Spleen (tissue), 11 donors: Measurements from ENCODE around the gene CDH13. TPM values are rescaled to one million over a fixed set of nuclear protein-coding genes. Genes with fewer than 3 reads are reported as not detected.

Source experiments
- DNase-seq: peaks from one replicate; pipeline ENCODE4 v3.0.0-alpha.2; 2020
- H3K27ac ChIP-seq, 8 donors: fragments of 200-600 bp; sonication (generic) in 7 of 8; 1 replicate in 4 of 8; 2 replicates in 4 of 8; pipeline versions ENCODE4 v1.5.0 to v1.8.0; 2016 to 2021; ENCODE audit warnings: inconsistent platforms in 4 of 8, mild to moderate bottlenecking in 4 of 8, moderate library complexity in 1 of 8
- H3K27me3 ChIP-seq, 7 donors: fragments of 200-600 bp; sonication (generic) in 6 of 7; replicated peaks in 1 of 7; 1 replicate in 4 of 7; 2 replicates in 3 of 7; pipeline versions ENCODE4 v1.5.0 to v1.8.0; 2016 to 2021; ENCODE audit warnings: inconsistent platforms in 3 of 7, mild to moderate bottlenecking in 1 of 7
- H3K36me3 ChIP-seq, 6 donors: fragments of 200-600 bp; sonication (generic) in 5 of 6; 1 replicate in 4 of 6; 2 replicates in 2 of 6; pipeline versions ENCODE4 v1.5.0 to v1.8.0; 2016 to 2021; ENCODE audit warnings: inconsistent platforms in 2 of 6
- H3K4me1 ChIP-seq, 6 donors: fragments of 200-600 bp; sonication (generic) in 5 of 6; 1 replicate in 3 of 6; 2 replicates in 3 of 6; pipeline versions ENCODE4 v1.5.0 to v1.8.0; 2016 to 2021; ENCODE audit warnings: inconsistent platforms in 3 of 6
- H3K4me3 ChIP-seq, 8 donors: fragments of 200-600 bp; sonication (generic) in 7 of 8; 1 replicate in 4 of 8; 2 replicates in 4 of 8; pipeline versions ENCODE4 v1.5.0 to v1.8.0; 2016 to 2021; ENCODE audit warnings: inconsistent platforms in 4 of 8, mild to moderate bottlenecking in 4 of 8, moderate library complexity in 2 of 8
- H3K9me3 ChIP-seq, 8 donors: fragments of 200-600 bp; sonication (generic) in 7 of 8; 1 replicate in 4 of 8; 2 replicates in 4 of 8; pipeline versions ENCODE4 v1.5.0 to v1.8.0; 2016 to 2021; ENCODE audit warnings: inconsistent platforms in 4 of 8
- CTCF ChIP-seq, 11 experiments: fragments of 200-600 bp in 7 of 11; fragments of 450-650 bp in 4 of 11; sonication (generic) in 4 of 11; IDR thresholded peaks in 8 of 11; conservative IDR thresholded peaks in 3 of 11; 1 replicate in 7 of 11; 2 replicates in 4 of 11; pipeline versions ENCODE4 v1.4.0 to v1.8.0; 2016 to 2021; ENCODE audit warnings: antibody characterized with exemption in 11 of 11, inconsistent platforms in 4 of 11, mild to moderate bottlenecking in 1 of 11
- POLR2A ChIP-seq, 3 donors: fragments of 450-650 bp; IDR thresholded peaks; one replicate each; pipeline ENCODE4 v1.5.1; 2017; ENCODE audit warnings: antibody characterized with exemption in 3 of 3, mild to moderate bottlenecking in 1 of 3
- POLR2AphosphoS5 ChIP-seq, 3 donors: sonication (generic); formaldehyde crosslinking; IDR thresholded peaks; one replicate each; pipeline ENCODE4 v1.5.1; 2017; ENCODE audit warnings: antibody characterized with exemption in 3 of 3
- WGBS, 5 donors: extraction: QIAGEN DNeasy Blood & Tissue Kit in 3 of 5; methylation state at CpG; one replicate each; pipeline versions ENCODE4 v1.1.5 to v1.1.7; 2013 to 2018; 5-methylcytosine and 5-hydroxymethylcytosine counted together
- intact Hi-C: fragments of 100-400 bp; cut with DNase I; formaldehyde crosslinking; loops from one replicate; pipeline ENCODE4 v1.15.0; 2023; ENCODE audit warnings: low total_unique reads
- polyA plus RNA-seq, 3 donors: library from polyadenylated mRNA; stranded (reverse); fragments of 200-250 nt; gene quantifications; one replicate each; pipeline ENCODE4 v1.2.1, GENCODE V29; 2013
- total RNA-seq, 7 donors: library from RNA; depleted of rRNA in 3 of 7; stranded (reverse); fragments of >200 nt in 3 of 7; fragmentation: NEBNext Ultra II Directional in 4 of 7; extraction: Animal tissue kit (Norgen Biotek cat#: 25700) in 4 of 7; gene quantifications; one replicate each; pipeline versions ENCODE4 v1.1.0 to v1.2.1, GENCODE V29; 2016 to 2021
- donor health status: healthy with polysubstance abuse.
- donor health status: DM: no; HTN: no; CAD: no; lungs with moderate emphysema.
- donor health status: DM: no; HTN: no; CAD: no.
- donor health status: Bipolar disorder and iron deficiency.
- donor health status: healthy.
- donor health status: DM: no; HTN: no; CAD: no.
- donor health status: DM: yes; HTN: yes; CAD: no.

The CDH13 gene
- total and polyA plus RNA-seq, 10 donors: 0.13 to 4.6 (median 1.1) TPM

GRCh38 chr16:83817022-83817421 is 1190.3 kb downstream of the CDH13 start:
- intact Hi-C loops: no loop called here
- 92 to 97% (median 95%) methylated on average over 12 of the region's 12 CpGs for WGBS, 5 donors
- no peaks in the 10 kb centered on the region for H3K9me3 ChIP-seq
- peaks cover 0 to 16% (median 13%) of the 10 kb centered on the region in 6 donors for H3K36me3 ChIP-seq
- DNase-seq: no peak
- H3K27me3 ChIP-seq: peaks cover 0 to 4% (median 0%) of the 10 kb centered on the region in 7 donors
- H3K27ac ChIP-seq: no peak overlapping the region
- H3K4me3 ChIP-seq: no peak overlapping the region
- TF ChIP-seq CTCF (IDR thresholded peaks at IDR 0.05 in 8 of 11, conservative IDR thresholded peaks at IDR 0.05 in 3 of 11) (no peak), POLR2A (IDR thresholded peaks at IDR 0.05) (no peak)
- peaks cover 0 to 23% (median 3%) of the 10 kb centered on the region in 6 donors for H3K4me1 ChIP-seq

- peaks cover 0 to 4% (median under 1%) of the 10 kb centered on the region in 6 donors for H3K36me3 ChIP-seq
- peaks cover 0 to 15% (median 3%) of the 10 kb centered on the region in 6 donors for H3K4me1 ChIP-seq
- no peak overlapping the region for H3K4me3 ChIP-seq
- intact Hi-C loops: no loop called here
- no peak overlapping the region for H3K27ac ChIP-seq
- WGBS, 5 donors: 87 to 97% (median 93%) methylated on average over 5 of the region's 5 CpGs
- TF ChIP-seq CTCF (IDR thresholded peaks at IDR 0.05 in 8 of 11, conservative IDR thresholded peaks at IDR 0.05 in 3 of 11): no peak
- no peak for TF ChIP-seq POLR2A (IDR thresholded peaks at IDR 0.05)
- TF ChIP-seq POLR2AphosphoS5 (IDR thresholded peaks at IDR 0.05): no peak
- H3K9me3 ChIP-seq: no peaks in the 10 kb centered on the region
- peaks cover 0 to 4% (median 0%) of the 10 kb centered on the region in 7 donors for H3K27me3 ChIP-seq
- DNase-seq: no peak
Observed at GRCh38 chr16:83818276-83818675, 1191.5 kb downstream of the CDH13 start.

- H3K4me3 ChIP-seq: no peak overlapping the region
- H3K27ac ChIP-seq: no peak overlapping the region
- no peaks in the 10 kb centered on the region for H3K36me3 ChIP-seq
- 63 to 76% (median 68%) methylated on average over 8 of the region's 8 CpGs for WGBS, 5 donors
- intact Hi-C loops: no loop called here
- no peak for TF ChIP-seq CTCF (IDR thresholded peaks at IDR 0.05 in 8 of 11, conservative IDR thresholded peaks at IDR 0.05 in 3 of 11)
- TF ChIP-seq POLR2A (IDR thresholded peaks at IDR 0.05): no peak
- no peak for TF ChIP-seq POLR2AphosphoS5 (IDR thresholded peaks at IDR 0.05)
- H3K4me1 ChIP-seq: peaks cover 0 to 4% (median under 1%) of the 10 kb centered on the region in 6 donors
- H3K9me3 ChIP-seq: no peaks in the 10 kb centered on the region
- H3K27me3 ChIP-seq: peaks cover 0 to 4% (median 0%) of the 10 kb centered on the region in 7 donors
- DNase-seq: no peak
Observed at GRCh38 chr16:83819361-83819760, 1192.6 kb downstream of the CDH13 start.

GRCh38 chr16:83826146-83826913 is 1199.6 kb downstream of the CDH13 start:
- peaks cover 0 to under 1% (median 0%) of the 10 kb centered on the region in 7 donors for H3K27me3 ChIP-seq
- 43 to 49% (median 44%) methylated on average over 21 of the region's 21 CpGs for WGBS, 5 donors
- intact Hi-C loops: loop anchor here (5.0 to 10.0 kb wide), 2 partner anchors 51 to 238 kb away; no protein-coding TSS in a partner anchor
- H3K36me3 ChIP-seq: no peaks in the 10 kb centered on the region
- peak; percentile 94 for DNase-seq
- TF ChIP-seq POLR2A (IDR thresholded peaks at IDR 0.05) (no peak), CTCF (IDR thresholded peaks at IDR 0.05 in 8 of 11, conservative IDR thresholded peaks at IDR 0.05 in 3 of 11) (peak; percentile 72 to 96 (median 92)), POLR2AphosphoS5 (IDR thresholded peaks at IDR 0.05) (peak; percentile 15 to 54 (median 52))
- H3K4me3 ChIP-seq: no peak overlapping the region
- H3K4me1 ChIP-seq: peaks cover 0 to 8% (median 5%) of the 10 kb centered on the region in 6 donors
- no peak overlapping the region for H3K27ac ChIP-seq
- H3K9me3 ChIP-seq: no peaks in the 10 kb centered on the region
